Neural progenitor cell (in vitro differentiated cells): ENCODE measurements around the gene FADS1. TPM values are rescaled to one million over a fixed set of nuclear protein-coding genes. Genes with fewer than 3 reads are reported as not detected.

Experiments used
- DNase-seq: peaks from one replicate; pipeline ENCODE4 v3.0.0-alpha.2; 2016; ENCODE audit warnings: low spot score
- H2AFZ ChIP-seq: fragments of 200-600 bp; sonication (generic); replicated peaks from 2 replicates; pipeline ENCODE4 v1.6.1; 2016; ENCODE audit warnings: antibody characterized with exemption
- H3F3A ChIP-seq: fragments of 200-600 bp; sonication (generic); 2 replicates; pipeline ENCODE4 v1.6.1; 2016; ENCODE audit warnings: antibody characterized with exemption, low read depth
- H3K27ac ChIP-seq: fragments of 200-600 bp; sonication (generic); 2 replicates; pipeline ENCODE4 v1.5.1; 2016; ENCODE audit warnings: mild to moderate bottlenecking
- H3K27me3 ChIP-seq: fragments of 200-600 bp; sonication (generic); 2 replicates; pipeline ENCODE4 v1.6.1; 2016; ENCODE audit warnings: mild to moderate bottlenecking, moderate library complexity
- H3K36me3 ChIP-seq: fragments of 200-600 bp; sonication (generic); 2 replicates; pipeline ENCODE4 v1.5.1; 2016
- H3K4me1 ChIP-seq: fragments of 200-600 bp; sonication (generic); 2 replicates; pipeline ENCODE4 v1.6.1; 2016; ENCODE audit warnings: mixed run types
- H3K4me2 ChIP-seq: fragments of 200-600 bp; sonication (generic); 2 replicates; pipeline ENCODE4 v1.6.1; 2016
- H3K4me3 ChIP-seq: fragments of 200-600 bp; sonication (generic); 2 replicates; pipeline ENCODE4 v1.5.1; 2016
- H3K79me2 ChIP-seq: fragments of 200-600 bp; sonication (generic); 2 replicates; pipeline ENCODE4 v1.6.1; 2016; ENCODE audit warnings: low read depth
- H3K9ac ChIP-seq: fragments of 200-600 bp; sonication (generic); 2 replicates; pipeline ENCODE4 v1.6.1; 2016
- H3K9me3 ChIP-seq: fragments of 200-600 bp; sonication (generic); 2 replicates; pipeline ENCODE4 v1.5.1; 2016; ENCODE audit warnings: low read depth
- H4K20me1 ChIP-seq: fragments of 200-600 bp; sonication (generic); 2 replicates; pipeline ENCODE4 v1.6.1; 2016; ENCODE audit warnings: low read depth
- H3K27ac Mint-ChIP-seq: 3 replicates; pipeline ENCODE4 v1.8.0; 2021; ENCODE audit warnings: mixed read lengths
- H3K27me3 Mint-ChIP-seq: 2 replicates; pipeline ENCODE4 v1.8.0; 2022; ENCODE audit warnings: low read depth, mild to moderate bottlenecking, inconsistent platforms, moderate library complexity, mixed read lengths; ENCODE audit not compliant: insufficient read depth
- H3K36me3 Mint-ChIP-seq: 3 replicates; pipeline ENCODE4 v1.8.0; 2021; ENCODE audit warnings: mixed read lengths
- H3K4me1 Mint-ChIP-seq: 3 replicates; pipeline ENCODE4 v1.8.0; 2021; ENCODE audit warnings: mixed read lengths
- H3K4me3 Mint-ChIP-seq: 3 replicates; pipeline ENCODE4 v1.8.0; 2021; ENCODE audit warnings: mild to moderate bottlenecking, moderate library complexity, mixed read lengths
- H3K9me3 Mint-ChIP-seq: 3 replicates; pipeline ENCODE4 v1.8.0; 2020; ENCODE audit warnings: mixed read lengths
- CTCF ChIP-seq: fragments of 200-600 bp; sonication (generic); IDR thresholded peaks from 2 replicates; pipeline ENCODE4 v1.5.1; 2017; ENCODE audit warnings: antibody characterized with exemption, mild to moderate bottlenecking
- EZH2 ChIP-seq: fragments of 200-600 bp; sonication (generic); IDR thresholded peaks from 2 replicates; pipeline ENCODE4 v1.6.1; 2017; ENCODE audit warnings: antibody characterized with exemption, mild to moderate bottlenecking, moderate library complexity
- EZH2phosphoT487 ChIP-seq: fragments of 200-600 bp; sonication (generic); IDR thresholded peaks from 2 replicates; pipeline ENCODE4 v1.6.1; 2017; ENCODE audit warnings: antibody characterized with exemption
- total RNA-seq: library from RNA; depleted of rRNA; stranded (reverse); fragments of >200 nt; gene quantifications from 2 replicates; pipeline ENCODE4 v1.2.3, GENCODE V29; 2015; ENCODE audit warnings: low replicate concordance

Gene FADS1
- total RNA-seq, 1 donor from 2014 or later: 163 TPM

DNA sequence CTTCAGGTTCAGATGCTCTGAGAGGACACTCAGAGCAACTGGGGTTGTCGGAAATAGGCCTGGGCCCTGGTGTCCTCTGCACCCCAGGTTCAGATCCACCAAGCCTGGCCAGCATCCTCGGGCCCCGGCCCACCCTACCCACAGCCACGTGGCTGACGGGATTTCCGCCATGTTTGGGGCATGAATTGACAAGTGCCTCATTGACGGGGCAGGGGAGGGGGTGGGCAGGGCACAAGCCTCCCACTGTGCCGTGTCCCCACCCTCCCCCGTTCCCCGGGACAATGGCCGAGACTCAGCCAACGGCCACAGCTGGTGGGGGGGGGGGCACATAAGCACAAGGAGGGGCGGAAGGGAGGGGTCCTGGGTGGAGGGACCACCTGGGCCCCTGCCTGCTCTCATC, 55.9 kb downstream of the FADS1 start:
- no peak for TF ChIP-seq EZH2
- TF ChIP-seq EZH2phosphoT487: no peak
- TF ChIP-seq CTCF: no peak
- no peaks in the 10 kb centered on the region for H3K27me3 ChIP-seq
- H3K79me2 ChIP-seq: no peaks in the 10 kb centered on the region
- H3K4me2 ChIP-seq: no peak overlapping the region
- H3F3A ChIP-seq: peaks cover 2% of the 10 kb centered on the region
- H3K4me1 ChIP-seq: peaks cover 19% of the 10 kb centered on the region
- no peak overlapping the region for H3K4me3 ChIP-seq
- H2AFZ ChIP-seq: no peak overlapping the region
- Mint-ChIP-seq H3K4me3 (no peak overlapping the region), H3K9me3 (no peaks in the 10 kb centered on the region), H3K4me1 (peaks cover 15% of the 10 kb centered on the region), H3K27ac (no peak overlapping the region), H3K27me3 (peaks cover 6% of the 10 kb centered on the region), H3K36me3 (no peaks in the 10 kb centered on the region)
- DNase-seq: no peak
- no peaks in the 10 kb centered on the region for H4K20me1 ChIP-seq
- H3K36me3 ChIP-seq: no peaks in the 10 kb centered on the region
- H3K9ac ChIP-seq: no peak overlapping the region
- no peaks in the 10 kb centered on the region for H3K9me3 ChIP-seq
- no peak overlapping the region for H3K27ac ChIP-seq

DNA sequence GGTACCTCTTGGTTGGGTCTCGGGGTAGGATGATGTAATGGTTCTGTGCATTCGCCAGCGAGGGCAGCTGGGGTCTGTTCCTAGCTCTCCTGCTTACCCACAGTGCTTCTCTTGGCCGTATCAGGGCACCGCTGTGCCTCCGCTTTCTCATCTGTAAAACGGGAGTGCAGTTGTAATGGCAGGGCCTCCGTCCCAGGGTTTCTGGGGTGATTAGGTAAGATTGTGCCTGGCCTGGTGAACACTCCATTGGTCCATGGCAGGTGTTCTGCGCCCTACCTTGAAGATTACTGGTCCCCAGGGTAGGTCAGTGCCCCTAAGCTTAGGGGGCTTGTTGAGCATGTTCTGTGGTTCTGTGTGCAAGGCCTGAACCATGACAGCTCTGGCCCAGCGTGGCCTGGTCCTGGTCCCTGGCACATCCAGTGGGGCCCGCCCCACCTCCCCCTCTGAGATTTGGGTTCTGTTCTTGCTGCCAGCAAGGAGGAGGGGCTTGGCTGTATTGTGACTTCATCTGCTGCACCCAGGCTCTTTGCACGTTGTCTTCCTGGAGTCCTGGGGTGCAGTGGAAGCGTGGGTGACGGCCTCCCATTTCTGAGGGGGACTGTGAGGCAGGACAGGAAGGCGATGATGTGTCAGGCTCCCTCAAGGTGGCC, 59.5 kb downstream of the FADS1 start:
- TF ChIP-seq EZH2phosphoT487 (no peak), EZH2 (no peak), CTCF (no peak)
- H3K27me3 ChIP-seq: peaks cover 18% of the 10 kb centered on the region
- Mint-ChIP-seq H3K27me3 (peaks cover 17% of the 10 kb centered on the region), H3K9me3 (no peaks in the 10 kb centered on the region), H3K36me3 (no peaks in the 10 kb centered on the region), H3K4me1 (peaks cover 22% of the 10 kb centered on the region), H3K27ac (peak overlapping the region; percentile 72), H3K4me3 (peak overlapping the region; percentile 56)
- no peaks in the 10 kb centered on the region for H4K20me1 ChIP-seq
- DNase-seq: no peak
- no peak overlapping the region for H3K27ac ChIP-seq
- H3K4me1 ChIP-seq: peaks cover 17% of the 10 kb centered on the region
- no peak overlapping the region for H2AFZ ChIP-seq
- H3K9me3 ChIP-seq: no peaks in the 10 kb centered on the region
- H3K4me2 ChIP-seq: no peak overlapping the region
- H3K4me3 ChIP-seq: no peak overlapping the region
- no peaks in the 10 kb centered on the region for H3K79me2 ChIP-seq
- H3F3A ChIP-seq: peaks cover 2% of the 10 kb centered on the region
- H3K36me3 ChIP-seq: no peaks in the 10 kb centered on the region
- no peak overlapping the region for H3K9ac ChIP-seq

- no peak overlapping the region for H3K4me3 ChIP-seq
- Mint-ChIP-seq H3K27ac (peak overlapping the region; percentile 51), H3K9me3 (no peaks in the 10 kb centered on the region), H3K27me3 (peaks cover 19% of the 10 kb centered on the region), H3K4me3 (no peak overlapping the region), H3K4me1 (peaks cover 19% of the 10 kb centered on the region), H3K36me3 (no peaks in the 10 kb centered on the region)
- no peak overlapping the region for H2AFZ ChIP-seq
- no peaks in the 10 kb centered on the region for H4K20me1 ChIP-seq
- no peaks in the 10 kb centered on the region for H3K36me3 ChIP-seq
- no peak overlapping the region for H3K27ac ChIP-seq
- TF ChIP-seq EZH2 (no peak), EZH2phosphoT487 (no peak), CTCF (no peak)
- peaks cover 10% of the 10 kb centered on the region for H3K4me1 ChIP-seq
- H3K27me3 ChIP-seq: peaks cover 24% of the 10 kb centered on the region
- H3K9ac ChIP-seq: no peak overlapping the region
- H3K9me3 ChIP-seq: no peaks in the 10 kb centered on the region
- DNase-seq: no peak
- H3K79me2 ChIP-seq: no peaks in the 10 kb centered on the region
- H3K4me2 ChIP-seq: no peak overlapping the region
- H3F3A ChIP-seq: peaks cover 2% of the 10 kb centered on the region
These were observed 60.2 kb downstream of the FADS1 start for GRCh38 chr11:61756452-61757212.
